Lower leg skin (tissue), 4 donors: ENCODE results near the gene HMGCS2. TPM values are rescaled to one million over a fixed set of nuclear protein-coding genes. Genes with fewer than 3 reads are reported as not detected.

Experiments
- DNase-seq, 2 donors: peaks; one replicate each; pipeline ENCODE4 v3.0.0-alpha.2; 2019; ENCODE audit warnings: low spot score in 2 of 2
- H3K4me3 ChIP-seq: fragments of 200-600 bp; sonication (generic); 2 replicates; pipeline ENCODE4 v1.5.1; 2017; ENCODE audit warnings: mild to moderate bottlenecking, low read depth; ENCODE audit not compliant: poor library complexity, severe bottlenecking
- POLR2A ChIP-seq, 2 donors: fragments of 450-650 bp; IDR thresholded peaks; one replicate each; pipeline ENCODE4 v1.6.1; 2016 to 2017; ENCODE audit warnings: antibody characterized with exemption in 2 of 2, mild to moderate bottlenecking in 1 of 2, moderate library complexity in 1 of 2
- WGBS, 2 donors: methylation state at CpG; one replicate each; pipeline ENCODE4 v1.1.5; 2018; 5-methylcytosine and 5-hydroxymethylcytosine counted together
- intact Hi-C: fragments of 100-400 bp; cut with DNase I; formaldehyde crosslinking; loops from one replicate; pipeline ENCODE4 v1.15.0; 2023; ENCODE audit warnings: low total_unique reads
- total RNA-seq, 4 donors: library from RNA; depleted of rRNA; stranded (reverse); fragments of >200 nt; gene quantifications; one replicate each; pipeline ENCODE4 v1.1.0, GENCODE V29; 2016
- TF ChIP-seq, protein P1 (sequence below), 3 donors: fragments of 450-650 bp; IDR thresholded peaks; one replicate each; pipeline ENCODE4 v1.5.1; 2016; ENCODE audit warnings: antibody characterized with exemption in 3 of 3, mild to moderate bottlenecking in 3 of 3, moderate library complexity in 2 of 3

Gene HMGCS2
- 100 to 1,000 TPM in 2 of 4 donors, 10 to 100 TPM in 2; 23.9 to 400 (median 93.4) TPM for total RNA-seq

- TF ChIP-seq, protein P1, sequence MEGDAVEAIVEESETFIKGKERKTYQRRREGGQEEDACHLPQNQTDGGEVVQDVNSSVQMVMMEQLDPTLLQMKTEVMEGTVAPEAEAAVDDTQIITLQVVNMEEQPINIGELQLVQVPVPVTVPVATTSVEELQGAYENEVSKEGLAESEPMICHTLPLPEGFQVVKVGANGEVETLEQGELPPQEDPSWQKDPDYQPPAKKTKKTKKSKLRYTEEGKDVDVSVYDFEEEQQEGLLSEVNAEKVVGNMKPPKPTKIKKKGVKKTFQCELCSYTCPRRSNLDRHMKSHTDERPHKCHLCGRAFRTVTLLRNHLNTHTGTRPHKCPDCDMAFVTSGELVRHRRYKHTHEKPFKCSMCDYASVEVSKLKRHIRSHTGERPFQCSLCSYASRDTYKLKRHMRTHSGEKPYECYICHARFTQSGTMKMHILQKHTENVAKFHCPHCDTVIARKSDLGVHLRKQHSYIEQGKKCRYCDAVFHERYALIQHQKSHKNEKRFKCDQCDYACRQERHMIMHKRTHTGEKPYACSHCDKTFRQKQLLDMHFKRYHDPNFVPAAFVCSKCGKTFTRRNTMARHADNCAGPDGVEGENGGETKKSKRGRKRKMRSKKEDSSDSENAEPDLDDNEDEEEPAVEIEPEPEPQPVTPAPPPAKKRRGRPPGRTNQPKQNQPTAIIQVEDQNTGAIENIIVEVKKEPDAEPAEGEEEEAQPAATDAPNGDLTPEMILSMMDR (IDR thresholded peaks at IDR 0.05) = no peak
- TF ChIP-seq POLR2A (IDR thresholded peaks at IDR 0.05) = no peak
- no peak for DNase-seq
- intact Hi-C loops = no loop called here
- H3K4me3 ChIP-seq = no peak within 1 kb of the TSS
- 56 to 61% methylated on average over 7 to 8 of the region's 8 CpGs for WGBS, 2 donors
Observed at GRCh38 chr1:119768778-119769177, at the start of gene HMGCS2. TSS of gene HMGCS2 (minus strand) at chr1:119768905. CDS start at chr1:119768844, 61 bp downstream.

- no peak for TF ChIP-seq POLR2A (IDR thresholded peaks at IDR 0.05)
- TF ChIP-seq, protein P1 (IDR thresholded peaks at IDR 0.05) = no peak
- 88 to 92% methylated on average over 2 of the region's 2 CpGs for WGBS, 2 donors
- no peak overlapping the region for H3K4me3 ChIP-seq
- intact Hi-C loops = no loop called here
- DNase-seq = no peak
Observed at GRCh38 chr1:119818181-119818580, 49.5 kb upstream of the HMGCS2 start.

DNA sequence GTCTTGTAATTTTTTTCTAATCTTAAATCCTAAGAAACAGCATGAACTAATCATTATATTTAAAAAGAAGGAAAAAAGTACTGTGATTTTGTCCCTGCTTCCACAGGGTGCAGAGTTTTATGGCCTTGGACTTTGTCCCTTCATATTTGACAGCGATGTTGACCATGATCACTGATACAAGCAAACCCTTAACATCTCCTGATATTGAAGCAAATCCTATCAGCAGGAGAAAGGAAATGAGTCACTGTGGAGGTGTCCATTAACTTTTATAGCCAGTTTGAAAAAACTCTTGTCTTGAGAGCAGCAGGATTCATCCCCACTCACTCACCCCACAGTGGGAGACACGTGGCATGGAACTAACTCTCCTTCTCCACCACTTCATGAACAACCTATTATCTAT lies 47.7 kb upstream of the HMGCS2 start:
- intact Hi-C loops = no loop called here
- no peak for DNase-seq
- no peak overlapping the region for H3K4me3 ChIP-seq
- WGBS, 2 donors = 74% methylated on average over 2 of the region's 2 CpGs
- TF ChIP-seq, protein P1 (IDR thresholded peaks at IDR 0.05) = no peak
- no peak for TF ChIP-seq POLR2A (IDR thresholded peaks at IDR 0.05)

DNA sequence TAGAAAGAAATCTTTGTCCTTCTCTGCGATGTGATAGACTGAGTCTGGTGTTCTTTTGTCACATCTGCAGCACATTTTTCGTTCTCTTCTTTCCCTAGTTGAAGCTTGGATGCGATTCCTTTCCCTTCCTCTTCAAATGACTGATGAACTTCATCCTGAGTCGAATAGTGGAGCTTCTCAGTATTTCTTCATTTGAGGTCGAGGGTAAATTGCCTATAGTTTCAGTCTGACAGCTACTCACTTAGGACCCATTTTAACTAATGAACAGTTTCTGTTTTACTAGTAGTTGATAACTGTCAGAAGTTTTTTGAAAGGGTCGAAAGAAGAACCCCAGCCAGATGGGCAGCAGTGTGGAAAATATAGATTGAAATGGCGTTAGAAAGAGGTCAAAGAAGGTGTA lies 47.2 kb upstream of the HMGCS2 start:
- no peak overlapping the region for H3K4me3 ChIP-seq
- no peak for DNase-seq
- intact Hi-C loops = no loop called here
- TF ChIP-seq, protein P1 (IDR thresholded peaks at IDR 0.05) = no peak
- no peak for TF ChIP-seq POLR2A (IDR thresholded peaks at IDR 0.05)
- 80 to 86% methylated on average over 7 of the region's 7 CpGs for WGBS, 2 donors

- intact Hi-C loops = no loop called here
- no peak overlapping the region for H3K4me3 ChIP-seq
- WGBS, 2 donors = 81 to 87% methylated on average over 3 of the region's 3 CpGs
- no peak for DNase-seq
- TF ChIP-seq, protein P1 (IDR thresholded peaks at IDR 0.05) = no peak
- no peak for TF ChIP-seq POLR2A (IDR thresholded peaks at IDR 0.05)
Observed at GRCh38 chr1:119815361-119815760, 46.7 kb upstream of the HMGCS2 start.

DNA sequence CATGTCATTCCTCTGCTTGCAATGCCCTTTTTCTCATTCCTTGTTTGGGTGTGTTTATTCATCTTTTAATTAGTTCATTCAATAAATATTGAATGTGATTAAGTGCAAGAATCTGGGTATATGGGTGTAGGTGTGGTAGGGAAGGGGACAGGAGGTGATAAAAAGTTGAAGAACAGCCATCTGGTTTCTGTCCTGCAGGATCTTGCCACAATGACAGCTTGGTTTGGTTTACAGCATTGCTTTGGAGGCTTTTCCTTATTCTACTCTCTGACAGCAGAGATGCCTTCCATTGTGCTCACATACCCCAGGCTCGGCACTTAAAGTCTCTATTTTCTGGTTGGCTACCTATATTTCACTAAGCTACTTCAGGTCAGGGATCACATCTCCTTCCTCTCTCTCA lies 45.6 kb upstream of the HMGCS2 start:
- no peak overlapping the region for H3K4me3 ChIP-seq
- intact Hi-C loops = no loop called here
- DNase-seq = no peak
- 68 to 71% methylated on average over 1 of the region's 1 CpG for whole genome bisulfite sequencing, 2 donors
- no peak for TF ChIP-seq POLR2A (IDR thresholded peaks at IDR 0.05)
- TF ChIP-seq, protein P1 (IDR thresholded peaks at IDR 0.05) = no peak
